Mesodermal cell (in vitro differentiated cells): ENCODE results near the gene RBM33.

Source experiments
- H3K27ac ChIP-seq: 2 replicates; pipeline ENCODE4 v1.7.0; 2013; ENCODE audit warnings: mild to moderate bottlenecking, low read depth, low read length, moderate library complexity; ENCODE audit not compliant: severe bottlenecking
- H3K36me3 ChIP-seq: 2 replicates; pipeline ENCODE4 v1.7.1; 2013; ENCODE audit warnings: mild to moderate bottlenecking, low read length, moderate library complexity; ENCODE audit not compliant: control insufficient read depth, insufficient read depth
- H3K4me1 ChIP-seq: one replicate; pipeline ENCODE4 v1.7.1; 2013; ENCODE audit warnings: mild to moderate bottlenecking, low read length; ENCODE audit not compliant: insufficient read depth, control insufficient read depth, poor library complexity, severe bottlenecking
- H3K4me3 ChIP-seq: 2 replicates; pipeline ENCODE4 v1.7.0; 2013; ENCODE audit warnings: low read length, control low read depth, mild to moderate bottlenecking; ENCODE audit not compliant: insufficient read depth, poor library complexity, severe bottlenecking; ENCODE audit errors: extremely low read depth
- H3K9me3 ChIP-seq: 2 replicates; pipeline ENCODE4 v1.7.1; 2013; ENCODE audit warnings: mild to moderate bottlenecking, low read length, moderate library complexity; ENCODE audit not compliant: control insufficient read depth
- WGBS, 2 experiments: methylation state at CpG; one replicate each; pipeline ENCODE4 v1.1.5; 2013; ENCODE audit warnings: missing lambda C conversion rate in 2 of 2; ENCODE audit not compliant: insufficient coverage in 2 of 2; 5-methylcytosine and 5-hydroxymethylcytosine counted together

Gene RBM33

DNA sequence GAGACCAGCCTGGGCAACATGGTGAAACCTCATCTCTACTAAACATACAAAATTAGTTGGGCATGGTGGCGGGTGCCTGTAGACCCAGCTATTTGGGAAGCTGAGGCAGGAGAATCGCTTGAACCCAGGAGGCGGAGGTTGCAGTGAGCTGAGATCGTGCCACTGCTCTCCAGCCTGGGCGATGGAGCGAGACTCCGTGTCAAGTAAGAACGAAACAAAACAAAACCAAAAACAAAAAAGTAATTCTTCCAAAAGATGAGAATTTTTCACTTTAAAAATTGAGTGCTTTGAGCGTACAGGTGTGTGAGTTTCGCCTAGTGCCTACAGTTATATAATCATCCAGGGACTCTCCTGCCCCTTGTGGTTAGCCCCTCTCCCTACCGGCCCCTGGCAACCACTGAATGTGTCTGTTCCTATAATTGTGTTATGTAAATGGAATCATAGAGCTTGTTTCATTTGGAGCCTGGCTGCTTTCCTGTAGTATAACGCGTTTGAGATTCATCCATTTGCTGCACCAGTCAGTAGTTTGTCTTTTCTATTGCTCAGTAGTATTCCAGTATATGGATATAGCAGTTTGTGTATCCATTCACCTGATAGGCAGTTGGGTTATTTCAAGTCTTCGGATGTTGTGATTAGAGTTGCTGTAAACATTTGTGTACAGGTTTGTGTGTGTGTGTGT is 80.0 kb downstream of the RBM33 start:
- Histone ChIP-seq H3K27ac (no peak overlapping the region), H3K36me3 (peaks cover 57% of the 10 kb centered on the region), H3K4me3 (no peak overlapping the region), H3K4me1 (no peaks in the 10 kb centered on the region), H3K9me3 (no peaks in the 10 kb centered on the region)
- 94 to 100% methylated on average over 1 to 9 of the region's 14 CpGs for WGBS, 2 experiments

DNA sequence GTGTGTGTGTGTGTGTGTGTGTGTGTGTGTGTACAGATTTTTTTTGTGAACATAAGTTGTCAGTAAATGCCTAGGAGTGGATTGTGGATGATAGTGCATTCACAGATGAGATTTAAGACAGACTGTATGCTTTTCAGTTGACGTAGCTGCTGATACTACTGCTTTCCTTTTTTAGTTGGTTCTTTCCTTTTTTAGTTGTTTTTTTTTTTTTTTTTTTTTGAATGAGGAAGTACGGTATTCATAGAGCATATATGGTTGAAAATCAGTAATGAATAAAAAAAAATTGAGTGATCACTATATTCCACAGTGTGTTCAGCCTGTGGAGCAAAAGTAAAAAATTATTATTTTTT is 80.5 kb downstream of the RBM33 start:
- H3K36me3 ChIP-seq: peaks cover 62% of the 10 kb centered on the region
- no peak overlapping the region for H3K27ac ChIP-seq
- whole genome bisulfite sequencing, 2 experiments: 83% methylated on average over 1 of the region's 2 CpGs; no CpG with 5 or more reads in 1 of the 2 experiments
- no peaks in the 10 kb centered on the region for H3K4me1 ChIP-seq
- H3K4me3 ChIP-seq: no peak overlapping the region
- no peaks in the 10 kb centered on the region for H3K9me3 ChIP-seq

DNA sequence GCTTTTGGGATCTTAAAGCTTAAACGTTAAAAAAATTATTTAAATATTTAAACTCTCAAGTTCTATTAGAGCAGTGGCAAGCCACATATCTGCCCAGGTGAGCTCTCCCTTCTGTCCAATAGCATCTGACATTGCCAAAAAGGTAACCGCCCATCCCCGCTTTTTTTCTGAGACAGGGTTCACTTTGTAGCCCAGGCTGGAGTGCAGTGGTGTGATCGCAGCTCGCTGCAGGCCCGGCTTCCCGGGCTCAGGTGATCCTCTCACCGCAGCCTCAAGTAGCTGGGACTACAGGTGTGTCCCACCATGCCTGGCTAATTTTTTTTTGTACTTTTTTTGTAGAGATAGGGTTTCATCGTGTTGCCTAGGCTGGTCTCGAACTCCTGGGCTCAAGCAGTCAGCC is 83.2 kb downstream of the RBM33 start:
- WGBS, 2 experiments: 90 to 95% methylated on average over 6 to 8 of the region's 10 CpGs
- H3K36me3 ChIP-seq: peaks cover 72% of the 10 kb centered on the region
- H3K27ac ChIP-seq: no peak overlapping the region
- H3K9me3 ChIP-seq: no peaks in the 10 kb centered on the region
- H3K4me1 ChIP-seq: no peaks in the 10 kb centered on the region
- no peak overlapping the region for H3K4me3 ChIP-seq

DNA sequence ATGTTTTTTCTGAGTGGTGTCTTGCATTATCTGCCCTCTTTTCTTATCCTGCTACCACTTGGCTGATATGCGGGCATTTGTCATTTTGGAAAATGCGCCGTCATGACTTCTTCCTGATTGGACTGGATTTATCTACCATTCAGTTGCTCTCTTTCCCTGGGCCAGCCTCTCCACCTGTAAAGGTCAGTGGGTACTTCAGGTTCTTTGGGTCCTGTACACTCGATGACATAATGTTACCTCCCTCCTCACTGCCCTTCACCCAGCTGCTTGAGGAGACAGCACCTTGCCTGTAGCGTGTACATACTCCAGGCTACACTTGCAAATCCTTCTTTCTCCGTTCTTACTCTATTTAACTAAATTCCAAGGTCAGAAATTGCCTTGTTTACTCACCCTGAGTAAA is 83.7 kb downstream of the RBM33 start:
- H3K36me3 ChIP-seq: peaks cover 68% of the 10 kb centered on the region
- 90 to 95% methylated on average over 4 to 6 of the region's 6 CpGs for WGBS, 2 experiments
- H3K4me1 ChIP-seq: no peaks in the 10 kb centered on the region
- no peak overlapping the region for H3K27ac ChIP-seq
- no peaks in the 10 kb centered on the region for H3K9me3 ChIP-seq
- H3K4me3 ChIP-seq: no peak overlapping the region

DNA sequence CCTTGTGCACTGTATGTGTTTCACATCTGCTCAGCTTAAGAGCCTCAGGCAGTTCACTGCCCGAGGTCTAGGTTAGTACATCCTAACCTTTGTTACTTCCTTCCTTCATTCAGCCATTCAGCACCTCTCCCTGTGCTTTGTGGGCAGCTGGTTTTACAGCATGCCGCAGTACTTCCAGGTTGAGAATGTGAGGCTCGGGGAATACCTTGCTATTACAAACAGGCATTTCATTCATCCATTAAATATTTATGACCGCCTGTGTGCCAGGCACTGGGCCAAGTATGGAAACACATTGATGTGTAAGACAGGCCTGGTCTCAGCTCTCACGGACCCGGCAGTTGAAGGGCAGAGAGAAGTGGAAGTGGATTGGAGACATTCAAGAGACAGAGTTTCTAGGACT is 85.4 kb downstream of the RBM33 start:
- Histone ChIP-seq H3K4me1 (no peaks in the 10 kb centered on the region), H3K4me3 (no peak overlapping the region), H3K36me3 (peaks cover 73% of the 10 kb centered on the region), H3K27ac (no peak overlapping the region), H3K9me3 (no peaks in the 10 kb centered on the region)
- WGBS, 2 experiments: 89 to 100% methylated on average over 3 to 6 of the region's 6 CpGs

DNA sequence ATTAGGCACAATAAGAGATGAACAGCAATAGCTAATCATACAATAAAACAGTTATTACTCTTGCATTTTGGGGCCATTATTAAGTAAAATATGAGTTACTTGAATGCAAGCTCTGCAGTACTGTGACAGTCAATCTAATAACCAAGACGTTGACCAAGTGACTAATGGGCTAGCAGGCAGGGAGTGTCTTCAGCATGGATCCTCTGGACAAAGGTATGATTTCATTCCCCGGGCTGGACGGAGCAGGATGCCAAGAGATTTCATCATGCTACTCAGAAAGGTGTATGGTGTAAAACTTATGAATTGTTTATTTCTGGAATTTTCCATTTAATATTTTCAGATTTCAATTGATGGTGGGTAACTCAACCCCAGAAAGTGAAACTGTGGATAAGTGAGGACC is 86.9 kb downstream of the RBM33 start:
- no peaks in the 10 kb centered on the region for H3K4me1 ChIP-seq
- H3K9me3 ChIP-seq: no peaks in the 10 kb centered on the region
- 94 to 100% methylated on average over 3 of the region's 3 CpGs for WGBS, 2 experiments
- peaks cover 72% of the 10 kb centered on the region for H3K36me3 ChIP-seq
- H3K27ac ChIP-seq: no peak overlapping the region
- no peak overlapping the region for H3K4me3 ChIP-seq

DNA sequence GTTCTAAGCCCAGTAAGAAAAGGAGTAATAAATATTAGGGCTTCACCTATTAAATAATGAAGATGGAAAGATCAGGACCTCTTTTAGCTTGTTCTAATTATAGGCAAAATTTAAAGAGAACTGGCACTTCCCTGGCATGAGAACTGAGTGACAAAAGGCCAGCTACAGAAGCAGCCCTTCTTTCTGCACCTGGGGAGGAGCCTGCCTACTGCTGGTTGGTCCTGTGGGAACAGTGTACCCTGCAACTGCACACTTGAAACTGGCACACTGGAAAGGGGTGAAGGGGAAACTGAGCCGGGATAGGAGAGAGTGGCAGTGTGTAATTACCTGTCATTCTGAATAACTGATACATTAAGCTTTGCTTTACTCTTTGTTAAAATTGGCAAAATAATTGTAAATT is 87.4 kb downstream of the RBM33 start:
- WGBS, 2 experiments: no CpG with 5 or more reads among the region's 1 CpG
- peaks cover 70% of the 10 kb centered on the region for H3K36me3 ChIP-seq
- H3K9me3 ChIP-seq: no peaks in the 10 kb centered on the region
- no peaks in the 10 kb centered on the region for H3K4me1 ChIP-seq
- no peak overlapping the region for H3K4me3 ChIP-seq
- no peak overlapping the region for H3K27ac ChIP-seq

DNA sequence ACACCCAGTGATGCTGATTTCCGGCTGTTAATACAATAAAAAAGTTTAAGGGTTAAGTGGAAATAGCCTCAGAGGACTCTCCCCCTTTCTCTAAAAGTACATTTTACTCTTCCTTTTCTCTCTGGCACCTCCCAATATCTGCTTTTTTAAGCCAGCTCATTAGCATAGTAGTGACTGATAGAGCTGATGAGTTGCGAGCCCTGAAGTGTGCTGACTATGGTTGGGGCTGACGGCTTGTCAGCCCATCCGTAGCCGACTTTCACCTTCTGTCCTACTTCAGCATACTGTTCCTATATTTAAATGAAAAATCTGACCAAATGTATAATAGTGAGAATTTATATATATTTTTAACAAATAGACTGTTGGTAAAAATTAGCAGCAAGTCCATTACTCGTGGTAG is 87.8 kb downstream of the RBM33 start:
- Histone ChIP-seq H3K36me3 (peaks cover 68% of the 10 kb centered on the region), H3K4me1 (no peaks in the 10 kb centered on the region), H3K9me3 (no peaks in the 10 kb centered on the region), H3K4me3 (no peak overlapping the region), H3K27ac (no peak overlapping the region)
- 90 to 100% methylated on average over 1 of the region's 6 CpGs for WGBS, 2 experiments

DNA sequence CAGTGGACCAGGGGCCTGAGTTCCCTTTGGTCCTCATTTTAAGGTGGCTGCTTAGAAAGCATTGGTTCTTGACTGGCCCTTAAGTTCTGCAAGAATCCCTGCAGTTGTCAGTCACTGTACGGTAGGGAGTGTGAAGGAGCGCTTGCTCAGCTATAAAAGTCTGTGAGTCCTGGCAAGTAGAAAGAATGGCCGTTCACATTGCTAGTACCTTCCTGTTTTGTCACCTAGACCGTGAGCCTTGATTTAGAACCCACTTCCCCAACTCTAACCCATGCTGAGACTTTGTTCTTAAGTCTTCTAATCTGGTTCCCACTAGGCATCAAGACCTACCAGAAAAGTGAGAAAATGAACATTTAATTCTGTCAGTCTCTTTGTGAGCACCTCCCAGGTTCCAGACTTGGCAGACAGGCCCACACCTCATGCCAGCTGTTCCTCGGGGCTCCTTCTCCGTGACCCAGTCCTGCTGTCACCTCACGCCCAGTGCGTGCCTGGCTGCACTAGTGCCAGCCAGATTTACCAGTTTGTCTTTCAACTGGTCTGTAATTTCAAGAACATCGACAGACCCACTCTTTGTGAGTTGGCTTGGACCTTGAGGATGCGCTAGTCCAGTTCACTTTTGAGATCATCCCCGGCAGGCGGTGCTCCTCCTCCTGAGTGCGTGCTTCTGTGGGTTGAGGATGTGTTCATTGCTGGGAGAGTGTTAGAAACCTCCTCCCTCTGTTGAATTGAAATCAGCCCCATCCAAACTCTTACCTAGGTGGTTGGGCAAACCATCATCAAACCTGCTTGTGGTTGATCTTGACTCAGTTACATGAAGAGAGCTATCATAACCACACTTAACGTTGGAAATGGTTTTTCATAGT is 89.4 kb downstream of the RBM33 start:
- H3K9me3 ChIP-seq: no peaks in the 10 kb centered on the region
- no peak overlapping the region for H3K27ac ChIP-seq
- no peak overlapping the region for H3K4me3 ChIP-seq
- no peaks in the 10 kb centered on the region for H3K4me1 ChIP-seq
- WGBS, 2 experiments: 92 to 98% methylated on average over 9 to 10 of the region's 14 CpGs
- H3K36me3 ChIP-seq: peaks cover 65% of the 10 kb centered on the region

DNA sequence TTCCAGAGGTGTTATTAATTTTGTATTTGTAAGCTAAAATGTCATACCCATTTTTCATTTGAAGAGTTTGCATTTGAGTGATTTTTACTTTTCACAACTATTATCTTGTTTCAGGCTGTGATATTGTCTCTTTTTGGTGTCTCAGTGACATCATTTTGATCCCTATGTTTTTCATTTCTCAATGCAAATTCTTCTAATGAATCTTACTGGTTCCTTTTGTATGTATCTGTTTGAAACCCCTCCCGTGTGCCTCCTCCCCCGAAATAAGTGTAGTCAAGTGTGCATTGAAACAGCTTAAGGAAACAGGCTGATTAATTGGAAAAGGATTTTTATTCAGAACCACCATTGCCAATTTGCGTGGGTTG is 90.0 kb downstream of the RBM33 start:
- no peaks in the 10 kb centered on the region for H3K4me1 ChIP-seq
- H3K9me3 ChIP-seq: no peaks in the 10 kb centered on the region
- H3K27ac ChIP-seq: no peak overlapping the region
- WGBS, 2 experiments: 93 to 94% methylated on average over 2 to 3 of the region's 3 CpGs
- H3K4me3 ChIP-seq: no peak overlapping the region
- peaks cover 65% of the 10 kb centered on the region for H3K36me3 ChIP-seq
